ENCODE data around the gene PDPN.
A peak's percentile ranks its signal among the peaks of the same experiment; 100 is the strongest.

The PDPN gene

GRCh38 chr1:13564073-13564472, 19.6 kb upstream of the PDPN start:
- TF ChIP-seq REST (IDR thresholded peaks at IDR 0.05; ENCODE audit: low read depth): no peak
- TF ChIP-seq ZBTB7A (IDR thresholded peaks at IDR 0.05; ENCODE audit: low read depth): no peak
- no peak for TF ChIP-seq MAX (IDR thresholded peaks at IDR 0.05)
- TF ChIP-seq EGR1 (IDR thresholded peaks at IDR 0.05): no peak
- TF ChIP-seq CEBPB (IDR thresholded peaks at IDR 0.05): no peak
- no peak for TF ChIP-seq EP300 (IDR thresholded peaks at IDR 0.05; ENCODE audit: borderline replicate concordance)
- no peak for TF ChIP-seq CREB1 (IDR thresholded peaks at IDR 0.05; ENCODE audit: low read depth)
- TF ChIP-seq TEAD4 (IDR thresholded peaks at IDR 0.05): no peak
- TF ChIP-seq RAD21 (IDR thresholded peaks at IDR 0.05; ENCODE audit: low read depth): no peak
- no peak for TF ChIP-seq NFIC (IDR thresholded peaks at IDR 0.05)
- TF ChIP-seq USF1 (IDR thresholded peaks at IDR 0.05): no peak
- no peak for TF ChIP-seq TAF1 (IDR thresholded peaks at IDR 0.05; ENCODE audit: low read depth)

GRCh38 chr1:13570924-13571323, 12.7 kb upstream of the PDPN start:
- peak; percentile 1; the same call in 1 of the 2 replicates for TF ChIP-seq RAD21 (IDR thresholded peaks at IDR 0.05; ENCODE audit: low read depth)
- TF ChIP-seq EP300 (IDR thresholded peaks at IDR 0.05; ENCODE audit: borderline replicate concordance): no peak

- TF ChIP-seq TCF12 (IDR thresholded peaks at IDR 0.05; ENCODE audit: low read depth) (no peak), CEBPB (IDR thresholded peaks at IDR 0.05) (no peak), ZBTB7A (IDR thresholded peaks at IDR 0.05; ENCODE audit: low read depth) (no peak), CREB1 (IDR thresholded peaks at IDR 0.05; ENCODE audit: low read depth) (no peak), NFIC (IDR thresholded peaks at IDR 0.05) (no peak), REST (IDR thresholded peaks at IDR 0.05; ENCODE audit: low read depth) (no peak)
These were observed 10.0 kb upstream of the PDPN start for GRCh38 chr1:13573586-13573985.

GRCh38 chr1:13576926-13577325, 6.7 kb upstream of the PDPN start:
- TF ChIP-seq MAX (IDR thresholded peaks at IDR 0.05) (no peak), FOXM1 (IDR thresholded peaks at IDR 0.05; ENCODE audit: borderline replicate concordance, low read depth) (no peak), NFIC (IDR thresholded peaks at IDR 0.05) (no peak), EGR1 (IDR thresholded peaks at IDR 0.05) (no peak), RAD21 (IDR thresholded peaks at IDR 0.05; ENCODE audit: low read depth) (no peak)

- TF ChIP-seq CEBPB (IDR thresholded peaks at IDR 0.05) (no peak), ZBTB7A (IDR thresholded peaks at IDR 0.05; ENCODE audit: low read depth) (no peak), REST (IDR thresholded peaks at IDR 0.05; ENCODE audit: low read depth) (no peak), NFIC (IDR thresholded peaks at IDR 0.05) (no peak), USF1 (IDR thresholded peaks at IDR 0.05) (no peak), MAX (IDR thresholded peaks at IDR 0.05) (no peak), FOXM1 (IDR thresholded peaks at IDR 0.05; ENCODE audit: borderline replicate concordance, low read depth) (no peak), TAF1 (IDR thresholded peaks at IDR 0.05; ENCODE audit: low read depth) (no peak)
These were observed 5.8 kb upstream of the PDPN start for GRCh38 chr1:13577846-13578245.

Data from Ishikawa (cell line).